IMR-90 (cell line): Measurements from ENCODE around the gene FFAR2.

ENCODE experiments used
- CTCF ChIP-seq: conservative IDR thresholded peaks from 2 replicates; pipeline ENCODE4 v1.5.1; 2012; ENCODE audit warnings: mild to moderate bottlenecking, low read depth, low read length, improper control_type of control experiment
- POLR2A ChIP-seq: IDR thresholded peaks from 2 replicates; pipeline ENCODE4 v1.6.1; 2012; ENCODE audit warnings: mild to moderate bottlenecking, low read depth, low read length

- TF ChIP-seq POLR2A (no peak), CTCF (no peak)
Measured at GRCh38 chr19:35419805-35420204, 28.3 kb upstream of the FFAR2 start.
